BE2C (cell line): ENCODE measurements around the gene RNASE4.

Source experiments
- DNase-seq: peaks from one replicate; pipeline ENCODE4 v3.0.0-alpha.2; 2020
- H3K27me3 ChIP-seq: fragments of 250-450 bp; sonication (Bioruptor Pico); 2 replicates; pipeline ENCODE4 v1.5.1; 2020; ENCODE audit warnings: mild to moderate bottlenecking
- H3K36me3 ChIP-seq: fragments of 250-450 bp; sonication (Bioruptor Pico); 2 replicates; pipeline ENCODE4 v1.5.1; 2020; ENCODE audit warnings: mild to moderate bottlenecking
- H3K4me1 ChIP-seq: fragments of 250-450 bp; sonication (Bioruptor Pico); 2 replicates; pipeline ENCODE4 v1.5.1; 2020
- H3K4me3 ChIP-seq: 2 replicates; pipeline ENCODE4 v1.5.1; 2011; ENCODE audit warnings: low read depth, low read length
- H3K9me3 ChIP-seq: fragments of 250-450 bp; sonication (Bioruptor Pico); 2 replicates; pipeline ENCODE4 v1.5.1; 2020
- TF ChIP-seq, protein P1 (sequence below): IDR thresholded peaks from 2 replicates; pipeline ENCODE4 v1.5.1; 2012; ENCODE audit warnings: mild to moderate bottlenecking, low read depth, low read length

The RNASE4 gene

GRCh38 chr14:20743556-20743955, 59.2 kb downstream of the RNASE4 start:
- Histone ChIP-seq H3K27me3 (peaks cover 13% of the 10 kb centered on the region), H3K9me3 (no peaks in the 10 kb centered on the region), H3K4me3 (no peak overlapping the region), H3K4me1 (no peaks in the 10 kb centered on the region), H3K36me3 (no peaks in the 10 kb centered on the region)
- TF ChIP-seq, protein P1, sequence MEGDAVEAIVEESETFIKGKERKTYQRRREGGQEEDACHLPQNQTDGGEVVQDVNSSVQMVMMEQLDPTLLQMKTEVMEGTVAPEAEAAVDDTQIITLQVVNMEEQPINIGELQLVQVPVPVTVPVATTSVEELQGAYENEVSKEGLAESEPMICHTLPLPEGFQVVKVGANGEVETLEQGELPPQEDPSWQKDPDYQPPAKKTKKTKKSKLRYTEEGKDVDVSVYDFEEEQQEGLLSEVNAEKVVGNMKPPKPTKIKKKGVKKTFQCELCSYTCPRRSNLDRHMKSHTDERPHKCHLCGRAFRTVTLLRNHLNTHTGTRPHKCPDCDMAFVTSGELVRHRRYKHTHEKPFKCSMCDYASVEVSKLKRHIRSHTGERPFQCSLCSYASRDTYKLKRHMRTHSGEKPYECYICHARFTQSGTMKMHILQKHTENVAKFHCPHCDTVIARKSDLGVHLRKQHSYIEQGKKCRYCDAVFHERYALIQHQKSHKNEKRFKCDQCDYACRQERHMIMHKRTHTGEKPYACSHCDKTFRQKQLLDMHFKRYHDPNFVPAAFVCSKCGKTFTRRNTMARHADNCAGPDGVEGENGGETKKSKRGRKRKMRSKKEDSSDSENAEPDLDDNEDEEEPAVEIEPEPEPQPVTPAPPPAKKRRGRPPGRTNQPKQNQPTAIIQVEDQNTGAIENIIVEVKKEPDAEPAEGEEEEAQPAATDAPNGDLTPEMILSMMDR, result no peak
- DNase-seq, result no peak

DNA sequence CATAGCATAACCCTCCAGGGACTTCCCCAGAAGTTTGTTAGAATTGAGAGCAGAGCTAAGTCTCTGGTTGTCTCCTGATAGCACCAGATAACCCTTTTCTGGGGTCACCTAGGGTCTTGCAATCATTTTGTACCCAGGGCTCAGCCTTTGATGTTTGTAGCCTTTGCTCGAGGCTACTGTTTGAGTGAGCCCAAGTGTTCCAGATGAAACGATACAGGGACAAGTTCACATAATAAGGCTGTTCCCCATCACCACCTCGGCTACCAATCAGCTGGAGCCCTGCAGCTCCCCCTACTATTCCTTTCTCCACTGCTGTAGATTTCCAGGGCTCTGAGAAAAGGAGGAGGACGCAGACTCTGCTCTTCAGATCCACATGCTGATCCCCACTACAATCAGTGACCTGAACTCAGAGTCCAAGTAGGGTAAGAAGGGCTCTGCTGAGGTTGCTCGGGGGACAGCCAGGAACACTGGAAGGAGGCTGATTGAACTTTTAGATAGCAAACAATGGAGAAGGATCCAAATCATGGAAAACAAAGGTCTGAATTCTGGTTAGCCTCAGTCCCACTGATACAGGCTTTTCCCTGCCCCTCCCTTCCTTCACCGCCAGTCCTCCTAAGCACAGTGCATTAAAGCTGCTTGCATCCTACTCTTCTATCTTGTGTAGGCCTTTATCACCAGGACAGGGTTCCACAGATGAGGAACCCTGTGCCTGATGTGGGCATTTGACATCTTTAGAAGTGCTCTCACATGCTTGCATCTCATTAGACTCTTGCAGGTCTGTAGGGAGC, 61.4 kb downstream of the RNASE4 start, which contains the start of gene EDDM3A:
Gene EDDM3A (plus strand): TSS at position 317 of the 788 bp plus-strand sequence. CDS start 1,694 bp downstream, outside the sequence.
- H3K27me3 ChIP-seq, result peaks cover 17% of the 10 kb centered on the region
- DNase-seq, result no peak
- H3K9me3 ChIP-seq, result no peaks in the 10 kb centered on the region
- H3K4me3 ChIP-seq, result no peak within 1 kb of the TSS
- TF ChIP-seq, protein P1, result no peak
- no peaks in the 10 kb centered on the region for H3K4me1 ChIP-seq
- no peaks in the 10 kb centered on the region for H3K36me3 ChIP-seq

DNA sequence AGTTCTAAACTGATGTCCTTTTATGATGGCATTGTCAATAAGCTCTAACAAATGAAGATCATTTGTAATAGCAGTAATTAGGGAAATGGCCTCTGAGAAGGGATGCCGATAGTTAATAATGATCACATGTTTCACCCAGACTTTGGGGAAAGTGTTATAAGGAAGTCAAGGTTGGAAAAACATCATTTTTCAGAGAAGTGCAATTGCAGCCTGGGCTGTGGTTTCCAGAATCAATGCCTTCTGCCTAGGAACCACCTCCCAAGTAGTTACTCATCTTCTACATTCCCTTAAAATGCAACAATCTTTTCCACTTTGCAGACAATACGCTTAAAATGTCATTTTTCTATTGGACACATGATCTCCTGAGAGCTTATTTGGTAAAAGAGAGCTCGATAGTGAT, 62.2 kb downstream of the RNASE4 start:
- H3K4me3 ChIP-seq, result no peak overlapping the region
- H3K27me3 ChIP-seq, result peaks cover 13% of the 10 kb centered on the region
- H3K36me3 ChIP-seq, result no peaks in the 10 kb centered on the region
- TF ChIP-seq, protein P1, result no peak
- no peak for DNase-seq
- no peaks in the 10 kb centered on the region for H3K9me3 ChIP-seq
- H3K4me1 ChIP-seq, result no peaks in the 10 kb centered on the region

- DNase-seq, result no peak
- Histone ChIP-seq H3K4me1 (no peaks in the 10 kb centered on the region), H3K36me3 (no peaks in the 10 kb centered on the region), H3K27me3 (peaks cover 13% of the 10 kb centered on the region), H3K4me3 (no peak overlapping the region), H3K9me3 (no peaks in the 10 kb centered on the region; the same call in 1 of the 2 replicates)
- TF ChIP-seq, protein P1, result no peak
Observed at GRCh38 chr14:20748439-20748838, 64.1 kb downstream of the RNASE4 start.

DNA sequence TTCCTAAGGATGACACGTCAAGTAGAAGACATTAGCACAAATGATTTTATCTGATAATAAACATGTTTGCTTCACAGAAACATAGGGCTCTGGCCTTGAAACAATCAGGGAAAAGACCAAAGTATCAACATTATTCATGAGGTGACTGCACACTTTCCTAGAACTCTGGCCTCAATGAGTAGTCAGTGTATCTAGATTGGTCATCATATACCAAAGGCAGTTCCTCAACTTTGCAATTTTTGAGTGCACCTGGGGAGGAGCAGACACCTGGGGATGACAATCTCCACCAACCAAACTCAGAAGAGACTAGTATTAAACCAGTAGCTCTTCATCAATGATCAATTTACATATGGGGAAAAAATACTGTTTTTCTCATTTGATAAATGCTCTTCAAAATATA, 65.8 kb downstream of the RNASE4 start:
- TF ChIP-seq, protein P1, result no peak
- Histone ChIP-seq H3K4me3 (no peak overlapping the region), H3K9me3 (no peaks in the 10 kb centered on the region; the same call in 1 of the 2 replicates), H3K4me1 (no peaks in the 10 kb centered on the region), H3K27me3 (peaks cover 13% of the 10 kb centered on the region), H3K36me3 (no peaks in the 10 kb centered on the region)
- DNase-seq, result no peak
